ENCODE data around the gene CDC73.

The CDC73 gene

GRCh38 chr1:193299038-193299437 lies 177.2 kb downstream of the CDC73 start:
- no peak for DNase-seq (ENCODE audit: low spot score)
- in situ Hi-C loops (cut with MboI; ENCODE audit: low sequenced_read_pairs, unreplicated experiment), result no loop called here
- TF ChIP-seq CTCF (IDR thresholded peaks at IDR 0.05; ENCODE audit: borderline replicate concordance, control extremely low read depth, extremely low read depth, insufficient read depth, missing control alignments), result no peak

DNA sequence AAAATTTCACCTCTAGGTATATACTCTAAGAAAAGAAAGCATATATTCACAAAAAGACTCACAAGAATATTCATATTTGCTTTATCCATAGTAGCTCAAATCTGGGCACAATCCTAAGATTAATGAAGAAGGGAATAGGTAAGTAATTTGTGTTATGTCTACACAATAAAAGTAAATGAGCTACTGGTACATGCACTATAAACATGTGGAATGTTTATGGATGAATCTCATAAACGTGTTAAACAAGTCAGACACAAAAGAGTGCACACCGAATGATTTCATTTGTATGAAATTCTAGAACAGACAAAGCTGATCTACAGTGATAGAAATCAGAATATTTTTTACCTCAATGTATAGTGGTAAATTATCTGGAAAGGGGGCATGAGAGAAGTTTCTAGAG lies 179.9 kb downstream of the CDC73 start:
- no peak for DNase-seq (ENCODE audit: low spot score)
- no peak for TF ChIP-seq CTCF (IDR thresholded peaks at IDR 0.05; ENCODE audit: borderline replicate concordance, control extremely low read depth, extremely low read depth, insufficient read depth, missing control alignments)
- in situ Hi-C loops (cut with MboI; ENCODE audit: low sequenced_read_pairs, unreplicated experiment), result no loop called here

GRCh38 chr1:193303849-193304248 lies 182.0 kb downstream of the CDC73 start:
- in situ Hi-C loops (cut with MboI; ENCODE audit: low sequenced_read_pairs, unreplicated experiment), result no loop called here

More at GRCh38 chr1:193303849-193304248, 182.0 kb downstream of the CDC73 start:
- no peak for DNase-seq (ENCODE audit: low spot score)
- no peak for TF ChIP-seq CTCF (IDR thresholded peaks at IDR 0.05; ENCODE audit: borderline replicate concordance, control extremely low read depth, extremely low read depth, insufficient read depth, missing control alignments)

All from GM13976 (cell line).